Right lobe of liver (tissue), 6 donors: ENCODE results near the gene OSBPL9. TPM values are rescaled to one million over a fixed set of nuclear protein-coding genes. Genes with fewer than 3 reads are reported as not detected.

Experiments used
- ATAC-seq, 4 donors: fragments of 200-7000 bp; cut with Tn5 transposase; one replicate each; pipeline ENCODE4 v1.9.1; 2020; ENCODE audit warnings: mild to moderate bottlenecking in 4 of 4, moderate library complexity in 4 of 4
- DNase-seq, 3 donors: peaks; one replicate each; pipeline ENCODE4 v3.0.0-alpha.2; 2020
- H3K27ac ChIP-seq, 3 donors: fragments of 200-600 bp; one replicate each; pipeline ENCODE4 v1.8.0; 2022
- H3K27me3 ChIP-seq, 2 donors: fragments of 200-600 bp; one replicate each; pipeline ENCODE4 v1.8.0; 2022
- H3K36me3 ChIP-seq, 4 donors: fragments of 200-600 bp; sonication (generic) in 1 of 4; one replicate each; pipeline versions ENCODE4 v1.5.1 to v1.8.0; 2017 to 2022; ENCODE audit warnings: control low read depth in 1 of 4
- H3K4me1 ChIP-seq, 4 donors: fragments of 200-600 bp; sonication (generic) in 1 of 4; one replicate each; pipeline versions ENCODE4 v1.5.1 to v1.8.0; 2017 to 2022; ENCODE audit warnings: control low read depth in 1 of 4
- H3K4me3 ChIP-seq, 3 donors: fragments of 200-600 bp; one replicate each; pipeline ENCODE4 v1.8.0; 2022
- H3K9me3 ChIP-seq, 4 donors: fragments of 200-600 bp; sonication (generic) in 1 of 4; one replicate each; pipeline versions ENCODE4 v1.5.1 to v1.8.0; 2017 to 2022; ENCODE audit warnings: control low read depth in 1 of 4
- POLR2A ChIP-seq: fragments of 450-650 bp; IDR thresholded peaks from one replicate; pipeline ENCODE4 v1.6.1; 2017; ENCODE audit warnings: antibody characterized with exemption, mild to moderate bottlenecking
- WGBS: methylation state at CpG from one replicate; pipeline ENCODE4 v1.1.6; 2018; ENCODE audit warnings: low coverage, low lambda C conversion rate; ENCODE audit not compliant: insufficient coverage; ENCODE audit errors: missing lambda C conversion rate; 5-methylcytosine and 5-hydroxymethylcytosine counted together
- intact Hi-C, 2 donors: fragments of 100-400 bp; cut with DNase I; formaldehyde crosslinking; loops; one replicate each; pipeline versions ENCODE4 v1.11.2 to v1.14.1; 2022
- total RNA-seq, 6 experiments: library from RNA; depleted of rRNA in 2 of 6; stranded (reverse); fragments of >200 nt in 2 of 6; fragmentation: NEBNext Ultra II Directional in 3 of 6; extraction: Animal tissue kit (Norgen Biotek cat#: 25700) in 3 of 6; gene quantifications; one replicate each; pipeline versions ENCODE4 v1.1.0 to v1.2.4, GENCODE V29; 2016 to 2023
- TF ChIP-seq, protein P1 (sequence below), 4 donors: fragments of 200-600 bp in 3 of 4; fragments of 450-650 bp in 1 of 4; IDR thresholded peaks; one replicate each; pipeline versions ENCODE4 v1.5.1 to v1.8.0; 2016 to 2022; ENCODE audit warnings: antibody characterized with exemption in 4 of 4, mild to moderate bottlenecking in 2 of 4
- donor health status: DM: no; HTN: yes; CAD: no.
- donor health status: DM: no; HTN: no; CAD: no.
- donor health status: DM: no; HTN: no; CAD: no.
- donor health status: DM: no; HTN: yes; CAD: no.
- donor health status: DM: no; HTN: yes; CAD: no.

OSBPL9 gene
- total RNA-seq, 6 experiments from 2014 or later = 51.7 to 90.5 (median 71.7) TPM

DNA sequence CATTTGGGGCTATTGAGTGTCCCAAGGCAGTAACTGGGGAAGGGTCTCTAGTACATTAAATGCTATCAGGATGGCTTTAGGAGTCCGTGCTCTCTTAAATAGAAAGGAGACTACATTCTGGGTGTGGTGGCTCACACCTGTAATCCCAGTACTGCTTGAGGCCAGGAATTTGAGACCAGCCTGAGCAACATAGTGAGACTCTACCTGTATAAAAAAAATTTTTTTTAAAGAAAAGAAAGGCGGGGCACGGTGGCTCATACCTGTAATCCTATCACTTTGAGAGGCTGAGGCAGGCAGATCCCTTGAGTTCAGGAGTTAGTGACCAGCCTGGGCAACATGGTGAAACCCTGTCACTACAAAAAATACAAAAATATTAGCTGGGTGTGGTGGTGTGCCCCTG is 21.5 kb downstream of the OSBPL9 start:
- Histone ChIP-seq H3K27ac (no peak overlapping the region), H3K9me3 (no peaks in the 10 kb centered on the region), H3K4me3 (no peak overlapping the region), H3K4me1 (peaks cover 0 to 24% (median 6%) of the 10 kb centered on the region in 4 donors), H3K36me3 (no peaks in the 10 kb centered on the region), H3K27me3 (no peaks in the 10 kb centered on the region)
- WGBS = 89% methylated on average over 2 of the region's 3 CpGs
- ATAC-seq (no peak), DNase-seq (no peak)
- intact Hi-C loops = loop anchor here in 1 of 2 donors (10.0 kb wide), 1 partner anchor 136 kb away; no protein-coding TSS in a partner anchor
- TF ChIP-seq, protein P1, sequence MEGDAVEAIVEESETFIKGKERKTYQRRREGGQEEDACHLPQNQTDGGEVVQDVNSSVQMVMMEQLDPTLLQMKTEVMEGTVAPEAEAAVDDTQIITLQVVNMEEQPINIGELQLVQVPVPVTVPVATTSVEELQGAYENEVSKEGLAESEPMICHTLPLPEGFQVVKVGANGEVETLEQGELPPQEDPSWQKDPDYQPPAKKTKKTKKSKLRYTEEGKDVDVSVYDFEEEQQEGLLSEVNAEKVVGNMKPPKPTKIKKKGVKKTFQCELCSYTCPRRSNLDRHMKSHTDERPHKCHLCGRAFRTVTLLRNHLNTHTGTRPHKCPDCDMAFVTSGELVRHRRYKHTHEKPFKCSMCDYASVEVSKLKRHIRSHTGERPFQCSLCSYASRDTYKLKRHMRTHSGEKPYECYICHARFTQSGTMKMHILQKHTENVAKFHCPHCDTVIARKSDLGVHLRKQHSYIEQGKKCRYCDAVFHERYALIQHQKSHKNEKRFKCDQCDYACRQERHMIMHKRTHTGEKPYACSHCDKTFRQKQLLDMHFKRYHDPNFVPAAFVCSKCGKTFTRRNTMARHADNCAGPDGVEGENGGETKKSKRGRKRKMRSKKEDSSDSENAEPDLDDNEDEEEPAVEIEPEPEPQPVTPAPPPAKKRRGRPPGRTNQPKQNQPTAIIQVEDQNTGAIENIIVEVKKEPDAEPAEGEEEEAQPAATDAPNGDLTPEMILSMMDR (IDR thresholded peaks at IDR 0.05) = no peak
- no peak for TF ChIP-seq POLR2A

DNA sequence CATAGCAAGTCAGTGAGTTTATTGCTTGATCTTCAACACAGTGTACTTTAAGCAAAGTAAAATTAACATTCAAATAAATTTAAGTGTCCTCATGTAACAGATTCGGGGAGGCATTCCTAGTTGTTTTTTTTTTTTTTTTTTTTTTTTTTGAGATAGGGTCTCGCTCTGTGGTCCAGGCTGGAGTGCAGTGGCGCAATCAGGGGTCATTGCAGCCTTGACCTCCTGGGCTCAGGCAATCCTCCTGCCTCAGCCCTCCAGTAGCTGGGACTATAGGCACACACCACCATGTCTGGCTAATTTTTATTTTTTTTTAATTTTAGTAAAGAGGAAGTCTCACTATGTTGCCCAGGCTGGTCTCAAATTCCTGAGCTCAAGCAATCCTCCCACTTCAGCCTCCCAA is 22.8 kb downstream of the OSBPL9 start:
- Histone ChIP-seq H3K4me1 (peaks cover 0 to 24% (median 6%) of the 10 kb centered on the region in 4 donors), H3K27me3 (no peaks in the 10 kb centered on the region), H3K27ac (no peak overlapping the region), H3K36me3 (no peaks in the 10 kb centered on the region), H3K9me3 (no peaks in the 10 kb centered on the region), H3K4me3 (no peak overlapping the region)
- DNase-seq (no peak), ATAC-seq (peak in 1 of 4 donors; percentile 38)
- intact Hi-C loops = loop anchor here in 1 of 2 donors (10.0 kb wide), 1 partner anchor 135 kb away; no protein-coding TSS in a partner anchor
- no peak for TF ChIP-seq POLR2A
- TF ChIP-seq, protein P1 (IDR thresholded peaks at IDR 0.05) = no peak
- 70% methylated on average over 3 of the region's 3 CpGs for WGBS

- H3K27me3 ChIP-seq = no peaks in the 10 kb centered on the region
- 89% methylated on average over 2 of the region's 2 CpGs for WGBS
- intact Hi-C loops = no loop called here
- DNase-seq (no peak), ATAC-seq (no peak)
- H3K27ac ChIP-seq = no peak overlapping the region
- H3K36me3 ChIP-seq = no peaks in the 10 kb centered on the region
- H3K4me1 ChIP-seq = peaks cover 0 to 14% (median 0%) of the 10 kb centered on the region in 4 donors
- no peaks in the 10 kb centered on the region for H3K9me3 ChIP-seq
- H3K4me3 ChIP-seq = no peak overlapping the region
- no peak for TF ChIP-seq POLR2A
- TF ChIP-seq, protein P1 (IDR thresholded peaks at IDR 0.05) = no peak
These were observed 24.2 kb downstream of the OSBPL9 start for GRCh38 chr1:51641096-51641495.

DNA sequence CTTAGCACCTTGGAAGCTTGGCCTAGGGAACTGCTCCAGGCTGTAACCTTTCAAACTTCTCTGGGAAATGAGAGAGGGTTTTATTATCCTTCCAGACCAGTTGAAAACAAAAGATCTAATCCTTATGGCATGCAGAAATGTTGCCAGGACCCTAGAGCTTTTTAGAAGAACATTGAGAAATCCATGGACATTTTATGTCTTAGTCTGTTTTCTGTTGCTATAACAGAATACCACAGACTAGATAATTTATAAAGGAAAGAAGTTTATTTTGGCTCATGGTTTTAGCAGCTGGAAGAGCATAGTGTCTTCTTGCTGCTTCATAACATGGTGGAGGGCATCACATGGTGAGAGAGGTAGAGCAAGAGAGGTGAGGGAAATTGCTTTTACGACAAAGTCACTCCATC is 25.8 kb downstream of the OSBPL9 start:
- DNase-seq (no peak), ATAC-seq (peak in 1 of 4 donors; percentile 31)
- TF ChIP-seq, protein P1 (IDR thresholded peaks at IDR 0.05) = no peak
- no peak for TF ChIP-seq POLR2A
- Histone ChIP-seq H3K27ac (no peak overlapping the region), H3K9me3 (no peaks in the 10 kb centered on the region), H3K4me1 (peaks cover 0 to 21% (median 4%) of the 10 kb centered on the region in 4 donors), H3K4me3 (no peak overlapping the region), H3K36me3 (no peaks in the 10 kb centered on the region), H3K27me3 (no peaks in the 10 kb centered on the region)
- intact Hi-C loops = no loop called here
- 60% methylated on average over 1 of the region's 1 CpG for WGBS

GRCh38 chr1:51643362-51643761 is 26.5 kb downstream of the OSBPL9 start:
- Histone ChIP-seq H3K4me1 (peaks cover 0 to 26% (median 10%) of the 10 kb centered on the region in 4 donors), H3K9me3 (no peaks in the 10 kb centered on the region), H3K27me3 (no peaks in the 10 kb centered on the region), H3K36me3 (no peaks in the 10 kb centered on the region), H3K4me3 (no peak overlapping the region), H3K27ac (no peak overlapping the region)
- no peak for TF ChIP-seq POLR2A
- TF ChIP-seq, protein P1 (IDR thresholded peaks at IDR 0.05) = no peak
- intact Hi-C loops = no loop called here
- DNase-seq (no peak), ATAC-seq (no peak)
- 85% methylated on average over 1 of the region's 1 CpG for WGBS
